Stimulated activated CD8-positive, alpha-beta memory T cell treated with anti-CD3 and anti-CD28 coated beads, Interleukin-2, amount 100 ng/mL, for 1 hour (primary cell): ENCODE results near the gene EHD1.

ENCODE experiments used
- DNase-seq, 2 donors: peaks; one replicate each; pipeline ENCODE4 v3.0.0-alpha.2; 2020; ENCODE audit warnings: low read depth in 2 of 2

Gene EHD1

GRCh38 chr11:64842851-64843685, 35.4 kb downstream of the EHD1 start:
- no peak for DNase-seq

- no peak for DNase-seq
Observed at GRCh38 chr11:64842366-64842759, 36.1 kb downstream of the EHD1 start.

- no peak for DNase-seq
Observed at GRCh38 chr11:64841592-64842365, 36.6 kb downstream of the EHD1 start.

- no peak for DNase-seq
Observed at GRCh38 chr11:64839887-64840782, 38.3 kb downstream of the EHD1 start.

- no peak for DNase-seq
Observed at GRCh38 chr11:64839335-64839734, 39.1 kb downstream of the EHD1 start.

GRCh38 chr11:64838600-64839334, 39.7 kb downstream of the EHD1 start:
- no peak for DNase-seq

GRCh38 chr11:64837887-64838351, 40.5 kb downstream of the EHD1 start:
- no peak for DNase-seq

- DNase-seq: no peak
Observed at GRCh38 chr11:64836448-64837072, 41.9 kb downstream of the EHD1 start.

- DNase-seq: no peak
Observed at GRCh38 chr11:64835616-64836447, 42.6 kb downstream of the EHD1 start.

GRCh38 chr11:64834723-64835615, 43.5 kb downstream of the EHD1 start:
- no peak for DNase-seq

- DNase-seq: no peak
Observed at GRCh38 chr11:64834031-64834722, 44.2 kb downstream of the EHD1 start.

- no peak for DNase-seq
Observed at GRCh38 chr11:64833509-64833908, 44.9 kb downstream of the EHD1 start.

- DNase-seq: no peak
Observed at GRCh38 chr11:64833198-64833502, 45.3 kb downstream of the EHD1 start.

GRCh38 chr11:64832467-64833197, 45.8 kb downstream of the EHD1 start:
- DNase-seq: no peak

- no peak for DNase-seq
Observed at GRCh38 chr11:64831411-64831891, 47.0 kb downstream of the EHD1 start.

GRCh38 chr11:64829536-64830251, 48.7 kb downstream of the EHD1 start:
- DNase-seq: no peak

- DNase-seq: no peak
Observed at GRCh38 chr11:64827451-64827839, 51.0 kb downstream of the EHD1 start.
